AG10803 (cell line): Measurements from ENCODE around the gene CLMN.

Source experiments
- DNase-seq: peaks from one replicate; pipeline ENCODE4 v3.0.0; 2010; ENCODE audit warnings: low read depth
- H3K4me3 ChIP-seq: 2 replicates; pipeline ENCODE4 v1.5.1; 2011; ENCODE audit warnings: mild to moderate bottlenecking, low read length, control low read depth
- CTCF ChIP-seq: conservative IDR thresholded peaks from 2 replicates; pipeline ENCODE4 v1.5.1; 2011; ENCODE audit warnings: mild to moderate bottlenecking, low read length, control low read depth, inconsistent platforms

The CLMN gene

DNA sequence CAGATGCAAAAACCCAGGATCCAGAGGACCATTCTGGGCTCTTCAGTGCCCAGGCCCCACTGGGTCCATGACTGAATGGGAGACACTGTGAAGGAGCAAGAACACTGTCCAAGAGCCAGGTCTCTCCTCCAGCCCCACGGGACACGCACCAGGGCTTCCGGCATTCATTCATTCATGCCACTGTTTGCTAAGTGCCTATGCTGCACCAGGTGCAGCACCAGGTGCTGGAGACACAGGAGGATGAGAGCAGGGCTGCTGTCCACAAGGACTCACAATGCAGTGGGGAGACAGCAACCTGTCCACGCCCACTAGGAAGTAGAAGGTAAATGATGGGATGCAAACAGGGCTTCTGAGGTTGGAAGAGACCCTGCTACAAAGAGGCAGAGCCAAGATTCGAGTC is 20.4 kb downstream of the CLMN start:
- TF ChIP-seq CTCF, result no peak
- H3K4me3 ChIP-seq, result no peak overlapping the region
- DNase-seq, result no peak

DNA sequence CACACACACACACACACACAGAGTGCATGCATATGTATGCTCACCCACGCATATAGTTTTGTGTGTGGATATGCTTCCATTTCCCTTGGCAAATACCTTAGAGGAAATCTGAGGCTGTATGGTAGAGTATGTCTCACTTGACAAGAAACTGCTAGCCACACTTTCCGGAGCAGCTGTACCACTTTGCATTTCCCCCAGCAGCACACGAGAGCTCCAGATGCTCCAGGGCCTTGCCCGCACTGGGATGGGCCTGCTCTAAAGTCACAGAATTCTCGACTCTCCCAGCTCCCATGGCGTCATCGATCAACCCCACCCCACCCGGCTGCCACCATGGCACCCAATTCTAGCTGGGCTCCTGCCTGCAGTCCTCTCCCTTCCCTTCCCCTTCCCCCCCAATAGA is 21.9 kb downstream of the CLMN start:
- no peak overlapping the region for H3K4me3 ChIP-seq
- DNase-seq, result no peak
- no peak for TF ChIP-seq CTCF

DNA sequence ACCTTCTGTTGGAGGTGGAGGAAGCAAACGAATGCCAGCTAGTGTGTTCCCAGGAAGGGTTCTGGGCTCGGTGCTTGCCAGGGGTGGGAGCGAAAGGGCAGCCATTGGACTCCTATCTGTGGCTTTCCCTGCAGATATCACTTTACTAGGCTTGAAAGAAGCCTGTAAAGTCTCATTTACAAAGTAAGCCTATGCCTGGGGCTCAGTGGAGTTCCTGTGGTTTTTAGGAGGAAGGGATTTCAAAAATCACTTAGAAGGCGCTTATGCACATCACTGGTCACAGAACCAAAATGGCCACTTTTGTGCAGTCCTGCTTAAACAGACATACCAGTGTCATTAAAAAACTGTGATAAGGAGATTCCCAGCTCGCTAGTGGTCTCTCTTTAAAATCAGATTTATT is 22.7 kb downstream of the CLMN start:
- H3K4me3 ChIP-seq, result no peak overlapping the region
- TF ChIP-seq CTCF, result no peak
- DNase-seq, result no peak

DNA sequence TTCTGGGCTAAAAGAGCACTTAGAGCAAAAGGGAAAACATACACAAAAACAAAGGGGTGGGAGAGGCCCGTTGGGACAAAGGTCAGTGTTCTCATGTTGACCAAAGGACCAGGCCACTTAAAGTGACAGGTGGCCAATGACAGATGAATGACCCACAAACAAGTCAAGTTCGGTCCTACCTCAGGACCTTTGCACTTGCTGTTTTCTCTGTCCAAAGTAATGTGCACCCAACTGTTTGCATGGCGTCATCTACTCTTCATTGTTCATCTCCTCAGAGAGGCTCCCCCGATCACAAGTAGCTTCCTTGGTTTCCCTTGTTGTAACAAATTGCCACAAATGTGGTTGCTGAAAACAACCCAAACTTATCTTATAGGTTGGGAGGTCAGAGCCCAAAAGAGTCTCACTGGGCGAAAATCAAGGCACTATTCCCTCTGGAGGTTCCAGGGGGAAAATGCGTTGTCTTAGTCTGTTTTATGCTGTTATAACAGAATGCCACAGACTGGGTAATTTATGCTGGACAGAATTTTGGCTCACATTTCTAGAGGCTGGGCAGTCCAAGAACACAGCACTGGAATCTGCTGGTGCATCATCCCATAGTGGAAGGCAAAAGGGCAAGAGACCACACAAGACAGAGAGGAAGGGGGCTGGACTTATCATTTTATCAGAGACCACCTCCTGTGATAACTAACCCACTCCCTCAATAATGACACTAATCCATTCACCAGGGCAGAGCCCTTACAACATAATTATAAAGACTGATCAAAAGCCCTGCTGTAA is 23.9 kb downstream of the CLMN start:
- no peak overlapping the region for H3K4me3 ChIP-seq
- no peak for DNase-seq
- no peak for TF ChIP-seq CTCF

GRCh38 chr14:95294834-95295599 is 24.7 kb downstream of the CLMN start:
- TF ChIP-seq CTCF, result no peak
- DNase-seq, result peak; percentile 17
- no peak overlapping the region for H3K4me3 ChIP-seq

- H3K4me3 ChIP-seq, result no peak overlapping the region
- no peak for TF ChIP-seq CTCF
- no peak for DNase-seq
Observed at GRCh38 chr14:95294320-95294719, 25.4 kb downstream of the CLMN start.

GRCh38 chr14:95293449-95293848 is 26.3 kb downstream of the CLMN start:
- DNase-seq, result no peak
- TF ChIP-seq CTCF, result no peak
- no peak overlapping the region for H3K4me3 ChIP-seq
